Measurements from ENCODE around the gene KIAA1217.

Gene KIAA1217

GRCh38 chr10:24553051-24553612, 344.2 kb downstream of the KIAA1217 start:
- Histone ChIP-seq H3K4me3 (ENCODE audit: low read depth, low read length, poor library complexity, severe bottlenecking) (no peak overlapping the region), H2AFZ (ENCODE audit: low read length) (no peak overlapping the region), H3K9ac (ENCODE audit: low read length) (no peak overlapping the region), H3K27ac (ENCODE audit: low read depth, low read length, poor library complexity, severe bottlenecking) (no peak overlapping the region), H3F3A (ENCODE audit: insufficient read depth, low read length) (no peaks in the 10 kb centered on the region), H3K79me2 (ENCODE audit: insufficient read depth, low read length) (no peaks in the 10 kb centered on the region), H3K9me3 (ENCODE audit: low read length) (no peaks in the 10 kb centered on the region), H4K20me1 (ENCODE audit: insufficient read depth, low read length) (no peaks in the 10 kb centered on the region), H3K4me2 (ENCODE audit: low read length) (no peak overlapping the region), H3K27me3 (ENCODE audit: insufficient read depth, low read length) (no peaks in the 10 kb centered on the region), H3K36me3 (ENCODE audit: insufficient read depth, low read length) (no peaks in the 10 kb centered on the region), H3K9me2 (ENCODE audit: low read depth, low read length) (no peaks in the 10 kb centered on the region), H3K4me1 (ENCODE audit: insufficient read depth, low read length, severe bottlenecking) (no peaks in the 10 kb centered on the region)
- TF ChIP-seq CTCF (IDR thresholded peaks at IDR 0.05; ENCODE audit: low read length) = no peak
- TF ChIP-seq EZH2 (IDR thresholded peaks at IDR 0.05; ENCODE audit: borderline replicate concordance, low read length) = no peak

GRCh38 chr10:24554036-24554435, 345.1 kb downstream of the KIAA1217 start:
- H3K4me3 ChIP-seq (ENCODE audit: low read depth, low read length, poor library complexity, severe bottlenecking) = no peak overlapping the region

GRCh38 chr10:24556126-24556749, 347.3 kb downstream of the KIAA1217 start:
- H3K79me2 ChIP-seq (ENCODE audit: insufficient read depth, low read length) = no peaks in the 10 kb centered on the region
- H4K20me1 ChIP-seq (ENCODE audit: insufficient read depth, low read length) = no peaks in the 10 kb centered on the region
- H3K9me2 ChIP-seq (ENCODE audit: low read depth, low read length) = no peaks in the 10 kb centered on the region
- H3K27me3 ChIP-seq (ENCODE audit: insufficient read depth, low read length) = no peaks in the 10 kb centered on the region
- no peak overlapping the region for H3K9ac ChIP-seq (ENCODE audit: low read length)
- no peak overlapping the region for H3K4me2 ChIP-seq (ENCODE audit: low read length)
- H3K9me3 ChIP-seq (ENCODE audit: low read length) = no peaks in the 10 kb centered on the region
- no peak overlapping the region for H2AFZ ChIP-seq (ENCODE audit: low read length)
- no peak for TF ChIP-seq CTCF (IDR thresholded peaks at IDR 0.05; ENCODE audit: low read length)
- TF ChIP-seq EZH2 (IDR thresholded peaks at IDR 0.05; ENCODE audit: borderline replicate concordance, low read length) = no peak
- no peaks in the 10 kb centered on the region for H3F3A ChIP-seq (ENCODE audit: insufficient read depth, low read length)
- H3K36me3 ChIP-seq (ENCODE audit: insufficient read depth, low read length) = no peaks in the 10 kb centered on the region
- no peak overlapping the region for H3K27ac ChIP-seq (ENCODE audit: low read depth, low read length, poor library complexity, severe bottlenecking)
- no peak overlapping the region for H3K4me3 ChIP-seq (ENCODE audit: low read depth, low read length, poor library complexity, severe bottlenecking)
- H3K4me1 ChIP-seq (ENCODE audit: insufficient read depth, low read length, severe bottlenecking) = no peaks in the 10 kb centered on the region

More at GRCh38 chr10:24554036-24554435, 345.1 kb downstream of the KIAA1217 start:
- no peak overlapping the region for H2AFZ ChIP-seq (ENCODE audit: low read length)
- TF ChIP-seq EZH2 (IDR thresholded peaks at IDR 0.05; ENCODE audit: borderline replicate concordance, low read length) (no peak), CTCF (IDR thresholded peaks at IDR 0.05; ENCODE audit: low read length) (no peak)
- no peak overlapping the region for H3K4me2 ChIP-seq (ENCODE audit: low read length)
- no peaks in the 10 kb centered on the region for H3K4me1 ChIP-seq (ENCODE audit: insufficient read depth, low read length, severe bottlenecking)
- H3K9me2 ChIP-seq (ENCODE audit: low read depth, low read length) = no peaks in the 10 kb centered on the region
- no peaks in the 10 kb centered on the region for H3K36me3 ChIP-seq (ENCODE audit: insufficient read depth, low read length)
- no peak overlapping the region for H3K9ac ChIP-seq (ENCODE audit: low read length)
- no peaks in the 10 kb centered on the region for H3K9me3 ChIP-seq (ENCODE audit: low read length)
- no peaks in the 10 kb centered on the region for H3K27me3 ChIP-seq (ENCODE audit: insufficient read depth, low read length)
- no peak overlapping the region for H3K27ac ChIP-seq (ENCODE audit: low read depth, low read length, poor library complexity, severe bottlenecking)
- no peaks in the 10 kb centered on the region for H3K79me2 ChIP-seq (ENCODE audit: insufficient read depth, low read length)
- H3F3A ChIP-seq (ENCODE audit: insufficient read depth, low read length) = no peaks in the 10 kb centered on the region
- no peaks in the 10 kb centered on the region for H4K20me1 ChIP-seq (ENCODE audit: insufficient read depth, low read length)
